ENCODE results near the gene MAML2. TPM values are rescaled to one million over a fixed set of nuclear protein-coding genes. Genes with fewer than 3 reads are reported as not detected.

MAML2 gene
- total RNA-seq, 2 experiments from 2014 or later: 0.15 to 1.0 TPM

- Histone ChIP-seq H3K9me3 (ENCODE audit: low read length) (no peaks in the 10 kb centered on the region), H3K27ac (ENCODE audit: low read depth, low read length, poor library complexity, severe bottlenecking) (no peak overlapping the region), H2AFZ (ENCODE audit: low read length) (no peak overlapping the region), H4K20me1 (ENCODE audit: insufficient read depth, low read length) (no peaks in the 10 kb centered on the region), H3K4me1 (ENCODE audit: insufficient read depth, low read length, poor library complexity, severe bottlenecking) (no peaks in the 10 kb centered on the region), H3K79me2 (ENCODE audit: insufficient read depth, low read depth, low read length) (no peaks in the 10 kb centered on the region), H3K4me2 (ENCODE audit: low read length) (no peak overlapping the region), H3K36me3 (ENCODE audit: insufficient read depth, low read length) (no peaks in the 10 kb centered on the region), H3K4me3 (ENCODE audit: low read depth, low read length, poor library complexity, severe bottlenecking) (no peak overlapping the region), H3K9me2 (ENCODE audit: insufficient read depth, low read length) (no peaks in the 10 kb centered on the region)
- intact Hi-C loops (cut with micrococcal nuclease; ENCODE audit: unreplicated experiment): no loop called here
- TF ChIP-seq EZH2phosphoT487 (IDR thresholded peaks at IDR 0.05; ENCODE audit: borderline replicate concordance, low read depth, low read length): no peak
- no peak for TF ChIP-seq CTCF (conservative IDR thresholded peaks at IDR 0.05; ENCODE audit: low read length)
- POLR2A ChIA-PET: interaction anchor here (0.9 kb wide), 1 partner anchor 404 kb away, joined by 3 read pairs; the partner anchor contains the start of genes CCDC82 and JRKL
- BruUV-seq (replicated peaks): no TSS peak
- CTCF ChIA-PET (ENCODE audit: unreplicated experiment): no interaction called here
- DNase-seq (ENCODE audit: low spot score): no peak
Measured at GRCh38 chr11:95985174-95985808, 357.7 kb downstream of the MAML2 start.

DNA sequence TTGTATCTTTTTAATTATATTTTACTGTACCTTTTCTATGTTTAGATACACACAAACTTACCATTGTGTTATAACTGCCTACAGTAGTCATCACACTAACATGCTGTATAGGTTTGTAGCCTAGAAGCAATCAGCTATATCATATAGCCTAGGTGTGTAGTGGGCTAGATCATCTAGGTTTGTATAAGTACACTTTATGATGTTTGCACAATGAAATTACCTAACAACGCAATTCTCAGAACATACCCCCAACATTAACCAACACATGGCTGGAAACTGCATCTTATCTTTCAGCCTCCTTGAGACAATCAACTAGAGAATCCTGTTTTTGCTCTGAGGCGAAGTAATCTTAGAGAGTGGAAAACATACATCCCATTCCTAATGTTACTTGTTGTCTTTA is 358.9 kb downstream of the MAML2 start:
- no peaks in the 10 kb centered on the region for H3K36me3 ChIP-seq (ENCODE audit: insufficient read depth, low read length)
- no peak for DNase-seq (ENCODE audit: low spot score)
- CTCF ChIA-PET (ENCODE audit: unreplicated experiment): no interaction called here
- H3K4me3 ChIP-seq (ENCODE audit: low read depth, low read length, poor library complexity, severe bottlenecking): no peak overlapping the region
- H3K79me2 ChIP-seq (ENCODE audit: insufficient read depth, low read depth, low read length): no peaks in the 10 kb centered on the region
- no peaks in the 10 kb centered on the region for H4K20me1 ChIP-seq (ENCODE audit: insufficient read depth, low read length)
- H3K4me2 ChIP-seq (ENCODE audit: low read length): no peak overlapping the region
- H2AFZ ChIP-seq (ENCODE audit: low read length): no peak overlapping the region
- no peak for TF ChIP-seq CTCF (conservative IDR thresholded peaks at IDR 0.05; ENCODE audit: low read length)
- no peak for TF ChIP-seq EZH2phosphoT487 (IDR thresholded peaks at IDR 0.05; ENCODE audit: borderline replicate concordance, low read depth, low read length)
- POLR2A ChIA-PET: interaction anchor here (0.6 kb wide), 1 partner anchor 406 kb away, joined by 3 read pairs; the partner anchor contains the start of genes CCDC82 and JRKL
- H3K9me2 ChIP-seq (ENCODE audit: insufficient read depth, low read length): no peaks in the 10 kb centered on the region
- H3K27ac ChIP-seq (ENCODE audit: low read depth, low read length, poor library complexity, severe bottlenecking): no peak overlapping the region
- no TSS peak for BruUV-seq (replicated peaks)
- no peaks in the 10 kb centered on the region for H3K4me1 ChIP-seq (ENCODE audit: insufficient read depth, low read length, poor library complexity, severe bottlenecking)
- H3K9me3 ChIP-seq (ENCODE audit: low read length): no peaks in the 10 kb centered on the region
- intact Hi-C loops (cut with micrococcal nuclease; ENCODE audit: unreplicated experiment): no loop called here

- Histone ChIP-seq H2AFZ (ENCODE audit: low read length) (no peak overlapping the region), H3K27ac (ENCODE audit: low read depth, low read length, poor library complexity, severe bottlenecking) (no peak overlapping the region), H3K9me2 (ENCODE audit: insufficient read depth, low read length) (no peaks in the 10 kb centered on the region), H3K36me3 (ENCODE audit: insufficient read depth, low read length) (no peaks in the 10 kb centered on the region), H3K9me3 (ENCODE audit: low read length) (no peaks in the 10 kb centered on the region), H3K79me2 (ENCODE audit: insufficient read depth, low read depth, low read length) (no peaks in the 10 kb centered on the region), H3K4me2 (ENCODE audit: low read length) (no peak overlapping the region), H3K4me1 (ENCODE audit: insufficient read depth, low read length, poor library complexity, severe bottlenecking) (no peaks in the 10 kb centered on the region), H3K4me3 (ENCODE audit: low read depth, low read length, poor library complexity, severe bottlenecking) (no peak overlapping the region), H4K20me1 (ENCODE audit: insufficient read depth, low read length) (no peaks in the 10 kb centered on the region)
- intact Hi-C loops (cut with micrococcal nuclease; ENCODE audit: unreplicated experiment): no loop called here
- ChIA-PET POLR2A (interaction anchor here (0.7 kb wide), 1 partner anchor 72 kb away, joined by 3 read pairs; no protein-coding TSS in a partner anchor), CTCF (ENCODE audit: unreplicated experiment) (no interaction called here)
- DNase-seq (ENCODE audit: low spot score): no peak
- BruUV-seq (replicated peaks): no TSS peak
- TF ChIP-seq CTCF (conservative IDR thresholded peaks at IDR 0.05; ENCODE audit: low read length): no peak
- no peak for TF ChIP-seq EZH2phosphoT487 (IDR thresholded peaks at IDR 0.05; ENCODE audit: borderline replicate concordance, low read depth, low read length)
Measured at GRCh38 chr11:95977534-95978174, 365.3 kb downstream of the MAML2 start.
